ENCODE results near the gene SEC14L2. TPM values are rescaled to one million over a fixed set of nuclear protein-coding genes. Genes with fewer than 3 reads are reported as not detected.

Gene SEC14L2
- polyA plus RNA-seq, 2 of the 4 experiments (the other 2 are of a cell fraction): 12.8 to 15.2 TPM

DNA sequence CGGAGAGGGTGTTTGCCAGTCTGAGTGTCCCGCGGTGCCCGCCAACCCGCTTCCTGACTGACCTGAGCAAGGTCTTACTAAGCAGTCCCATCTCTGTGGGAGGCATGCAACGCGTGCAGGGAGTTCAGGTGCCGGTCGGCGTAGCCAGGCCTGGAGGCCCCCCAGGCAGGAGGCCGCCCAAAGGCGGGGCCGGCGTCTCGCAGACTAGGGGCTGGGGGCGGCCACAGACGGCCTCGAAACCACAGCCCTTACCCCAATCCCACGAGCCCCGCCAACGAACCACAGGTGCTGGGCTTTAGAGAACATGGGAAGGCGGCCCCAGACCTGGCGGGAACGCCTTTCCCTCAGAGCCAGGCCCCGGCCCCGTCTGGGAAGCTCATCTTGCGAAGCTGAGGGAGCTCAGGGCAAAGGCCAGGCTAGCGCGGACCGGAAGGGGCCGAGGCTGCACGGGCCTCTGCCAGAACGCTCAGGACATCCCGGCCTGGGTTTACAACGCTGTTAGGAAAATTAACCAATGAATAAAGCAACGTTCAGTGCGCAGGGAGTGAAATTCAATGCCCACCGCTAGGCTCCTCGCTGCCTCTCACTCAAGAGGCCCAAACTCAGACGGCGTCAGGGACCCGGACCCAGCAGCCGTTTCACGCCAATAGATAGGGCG, 26.6 kb downstream of the SEC14L2 start (continued):
- TF ChIP-seq, protein P1, sequence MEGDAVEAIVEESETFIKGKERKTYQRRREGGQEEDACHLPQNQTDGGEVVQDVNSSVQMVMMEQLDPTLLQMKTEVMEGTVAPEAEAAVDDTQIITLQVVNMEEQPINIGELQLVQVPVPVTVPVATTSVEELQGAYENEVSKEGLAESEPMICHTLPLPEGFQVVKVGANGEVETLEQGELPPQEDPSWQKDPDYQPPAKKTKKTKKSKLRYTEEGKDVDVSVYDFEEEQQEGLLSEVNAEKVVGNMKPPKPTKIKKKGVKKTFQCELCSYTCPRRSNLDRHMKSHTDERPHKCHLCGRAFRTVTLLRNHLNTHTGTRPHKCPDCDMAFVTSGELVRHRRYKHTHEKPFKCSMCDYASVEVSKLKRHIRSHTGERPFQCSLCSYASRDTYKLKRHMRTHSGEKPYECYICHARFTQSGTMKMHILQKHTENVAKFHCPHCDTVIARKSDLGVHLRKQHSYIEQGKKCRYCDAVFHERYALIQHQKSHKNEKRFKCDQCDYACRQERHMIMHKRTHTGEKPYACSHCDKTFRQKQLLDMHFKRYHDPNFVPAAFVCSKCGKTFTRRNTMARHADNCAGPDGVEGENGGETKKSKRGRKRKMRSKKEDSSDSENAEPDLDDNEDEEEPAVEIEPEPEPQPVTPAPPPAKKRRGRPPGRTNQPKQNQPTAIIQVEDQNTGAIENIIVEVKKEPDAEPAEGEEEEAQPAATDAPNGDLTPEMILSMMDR (IDR thresholded peaks at IDR 0.05): no peak
- TF ChIP-seq CBX2 (IDR thresholded peaks at IDR 0.05; ENCODE audit: borderline replicate concordance, low read depth) (no peak), EHF (CRISPR knock-in tag; IDR thresholded peaks at IDR 0.05) (peak; percentile 54; the same call in 1 of the 2 replicates), FOSL2 (IDR thresholded peaks at IDR 0.05) (no peak), FOSL2 (CRISPR knock-in tag; IDR thresholded peaks at IDR 0.05) (no peak), NR3C1 (IDR thresholded peaks at IDR 0.05) (no peak), EP300 (IDR thresholded peaks at IDR 0.05) (no peak), TFCP2L1 (CRISPR knock-in tag; IDR thresholded peaks at IDR 0.05) (no peak), MYC (IDR thresholded peaks at IDR 0.05; ENCODE audit: borderline replicate concordance, low read length) (no peak), JUNB (IDR thresholded peaks at IDR 0.05) (no peak), TP53 (CRISPR knock-in tag; IDR thresholded peaks at IDR 0.05) (no peak), CEBPB (IDR thresholded peaks at IDR 0.05) (no peak), HOXB13 (CRISPR knock-in tag; IDR thresholded peaks at IDR 0.05; ENCODE audit: low read depth) (0 out of 2 replicates have a peak, but pooled peaks have one; percentile 40), POLR2AphosphoS2 (conservative IDR thresholded peaks at IDR 0.05; ENCODE audit: low read length) (no peak), SMC3 (IDR thresholded peaks at IDR 0.05) (no peak), FOXS1 (CRISPR knock-in tag; IDR thresholded peaks at IDR 0.05) (no peak)
- TF ChIP-seq, protein P2, sequence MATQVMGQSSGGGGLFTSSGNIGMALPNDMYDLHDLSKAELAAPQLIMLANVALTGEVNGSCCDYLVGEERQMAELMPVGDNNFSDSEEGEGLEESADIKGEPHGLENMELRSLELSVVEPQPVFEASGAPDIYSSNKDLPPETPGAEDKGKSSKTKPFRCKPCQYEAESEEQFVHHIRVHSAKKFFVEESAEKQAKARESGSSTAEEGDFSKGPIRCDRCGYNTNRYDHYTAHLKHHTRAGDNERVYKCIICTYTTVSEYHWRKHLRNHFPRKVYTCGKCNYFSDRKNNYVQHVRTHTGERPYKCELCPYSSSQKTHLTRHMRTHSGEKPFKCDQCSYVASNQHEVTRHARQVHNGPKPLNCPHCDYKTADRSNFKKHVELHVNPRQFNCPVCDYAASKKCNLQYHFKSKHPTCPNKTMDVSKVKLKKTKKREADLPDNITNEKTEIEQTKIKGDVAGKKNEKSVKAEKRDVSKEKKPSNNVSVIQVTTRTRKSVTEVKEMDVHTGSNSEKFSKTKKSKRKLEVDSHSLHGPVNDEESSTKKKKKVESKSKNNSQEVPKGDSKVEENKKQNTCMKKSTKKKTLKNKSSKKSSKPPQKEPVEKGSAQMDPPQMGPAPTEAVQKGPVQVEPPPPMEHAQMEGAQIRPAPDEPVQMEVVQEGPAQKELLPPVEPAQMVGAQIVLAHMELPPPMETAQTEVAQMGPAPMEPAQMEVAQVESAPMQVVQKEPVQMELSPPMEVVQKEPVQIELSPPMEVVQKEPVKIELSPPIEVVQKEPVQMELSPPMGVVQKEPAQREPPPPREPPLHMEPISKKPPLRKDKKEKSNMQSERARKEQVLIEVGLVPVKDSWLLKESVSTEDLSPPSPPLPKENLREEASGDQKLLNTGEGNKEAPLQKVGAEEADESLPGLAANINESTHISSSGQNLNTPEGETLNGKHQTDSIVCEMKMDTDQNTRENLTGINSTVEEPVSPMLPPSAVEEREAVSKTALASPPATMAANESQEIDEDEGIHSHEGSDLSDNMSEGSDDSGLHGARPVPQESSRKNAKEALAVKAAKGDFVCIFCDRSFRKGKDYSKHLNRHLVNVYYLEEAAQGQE (IDR thresholded peaks at IDR 0.05): no peak
- TF ChIP-seq, protein P3, sequence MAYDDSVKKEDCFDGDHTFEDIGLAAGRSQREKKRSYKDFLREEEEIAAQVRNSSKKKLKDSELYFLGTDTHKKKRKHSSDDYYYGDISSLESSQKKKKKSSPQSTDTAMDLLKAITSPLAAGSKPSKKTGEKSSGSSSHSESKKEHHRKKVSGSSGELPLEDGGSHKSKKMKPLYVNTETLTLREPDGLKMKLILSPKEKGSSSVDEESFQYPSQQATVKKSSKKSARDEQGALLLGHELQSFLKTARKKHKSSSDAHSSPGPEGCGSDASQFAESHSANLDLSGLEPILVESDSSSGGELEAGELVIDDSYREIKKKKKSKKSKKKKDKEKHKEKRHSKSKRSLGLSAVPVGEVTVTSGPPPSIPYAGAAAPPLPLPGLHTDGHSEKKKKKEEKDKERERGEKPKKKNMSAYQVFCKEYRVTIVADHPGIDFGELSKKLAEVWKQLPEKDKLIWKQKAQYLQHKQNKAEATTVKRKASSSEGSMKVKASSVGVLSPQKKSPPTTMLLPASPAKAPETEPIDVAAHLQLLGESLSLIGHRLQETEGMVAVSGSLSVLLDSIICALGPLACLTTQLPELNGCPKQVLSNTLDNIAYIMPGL (CRISPR knock-in tag; IDR thresholded peaks at IDR 0.05; ENCODE audit: borderline replicate concordance): no peak
- TF ChIP-seq, protein P4, sequence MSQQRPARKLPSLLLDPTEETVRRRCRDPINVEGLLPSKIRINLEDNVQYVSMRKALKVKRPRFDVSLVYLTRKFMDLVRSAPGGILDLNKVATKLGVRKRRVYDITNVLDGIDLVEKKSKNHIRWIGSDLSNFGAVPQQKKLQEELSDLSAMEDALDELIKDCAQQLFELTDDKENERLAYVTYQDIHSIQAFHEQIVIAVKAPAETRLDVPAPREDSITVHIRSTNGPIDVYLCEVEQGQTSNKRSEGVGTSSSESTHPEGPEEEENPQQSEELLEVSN (IDR thresholded peaks at IDR 0.05; ENCODE audit: borderline replicate concordance, low read depth): no peak; the same call in none of the 2 replicates
- TF ChIP-seq, protein P5, sequence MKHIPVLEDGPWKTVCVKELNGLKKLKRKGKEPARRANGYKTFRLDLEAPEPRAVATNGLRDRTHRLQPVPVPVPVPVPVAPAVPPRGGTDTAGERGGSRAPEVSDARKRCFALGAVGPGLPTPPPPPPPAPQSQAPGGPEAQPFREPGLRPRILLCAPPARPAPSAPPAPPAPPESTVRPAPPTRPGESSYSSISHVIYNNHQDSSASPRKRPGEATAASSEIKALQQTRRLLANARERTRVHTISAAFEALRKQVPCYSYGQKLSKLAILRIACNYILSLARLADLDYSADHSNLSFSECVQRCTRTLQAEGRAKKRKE (CRISPR knock-in tag; IDR thresholded peaks at IDR 0.05; ENCODE audit: low read depth): no peak
- TF ChIP-seq, protein P6, sequence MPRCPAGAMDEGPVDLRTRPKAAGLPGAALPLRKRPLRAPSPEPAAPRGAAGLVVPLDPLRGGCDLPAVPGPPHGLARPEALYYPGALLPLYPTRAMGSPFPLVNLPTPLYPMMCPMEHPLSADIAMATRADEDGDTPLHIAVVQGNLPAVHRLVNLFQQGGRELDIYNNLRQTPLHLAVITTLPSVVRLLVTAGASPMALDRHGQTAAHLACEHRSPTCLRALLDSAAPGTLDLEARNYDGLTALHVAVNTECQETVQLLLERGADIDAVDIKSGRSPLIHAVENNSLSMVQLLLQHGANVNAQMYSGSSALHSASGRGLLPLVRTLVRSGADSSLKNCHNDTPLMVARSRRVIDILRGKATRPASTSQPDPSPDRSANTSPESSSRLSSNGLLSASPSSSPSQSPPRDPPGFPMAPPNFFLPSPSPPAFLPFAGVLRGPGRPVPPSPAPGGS (IDR thresholded peaks at IDR 0.05): no peak; the same call in 2 of the 3 replicates
